ENCODE data around the gene BCR. TPM values are rescaled to one million over a fixed set of nuclear protein-coding genes. Genes with fewer than 3 reads are reported as not detected.
A peak's percentile ranks its signal among the peaks of the same experiment; 100 is the strongest.

BCR gene
- total and polyA plus RNA-seq, 2 of the 13 experiments (the other 11 are each of a cell fraction or from before 2014, with no cell fraction given): 19.9 to 33.6 TPM

GRCh38 chr22:23152238-23153114 is 27.8 kb upstream of the BCR start (continued):
- TF ChIP-seq BCL3 (CRISPR knock-in tag; IDR thresholded peaks at IDR 0.05) (no peak), ZNF788 (CRISPR knock-in tag; IDR thresholded peaks at IDR 0.05; ENCODE audit: borderline replicate concordance) (no peak), HOXA9 (CRISPR knock-in tag; IDR thresholded peaks at IDR 0.05; ENCODE audit: borderline replicate concordance) (no peak), HNF4A (CRISPR knock-in tag; IDR thresholded peaks at IDR 0.05) (peak; percentile 79), ETV5 (CRISPR knock-in tag; IDR thresholded peaks at IDR 0.05; ENCODE audit: borderline replicate concordance) (peak; percentile 70), HNRNPH1 (optimal IDR thresholded peaks at IDR 0.05; ENCODE audit: low read depth, low read length) (no peak), EZH2 (conservative IDR thresholded peaks at IDR 0.05; ENCODE audit: low read depth, low read length) (no peak), ARNTL (CRISPR knock-in tag; IDR thresholded peaks at IDR 0.05) (no peak), HMGXB4 (CRISPR knock-in tag; IDR thresholded peaks at IDR 0.05; ENCODE audit: borderline replicate concordance in 1 of 2, low read depth in 1 of 2) (peak in 1 of 2 experiments; percentile 30; a peak in 1 of 4 replicates), CREM (IDR thresholded peaks at IDR 0.05) (peak; percentile 59; the same call in 1 of the 2 replicates), CREM (CRISPR knock-in tag; IDR thresholded peaks at IDR 0.05) (no peak), SPEN (CRISPR knock-in tag; IDR thresholded peaks at IDR 0.05; ENCODE audit: low read depth) (peak; percentile 35; the same call in 1 of the 2 replicates), HMG20A (CRISPR knock-in tag; IDR thresholded peaks at IDR 0.05; ENCODE audit: borderline replicate concordance) (peak; percentile 47; the same call in 1 of the 2 replicates), ELF4 (CRISPR knock-in tag; IDR thresholded peaks at IDR 0.05; ENCODE audit: borderline replicate concordance) (no peak), ZNF382 (CRISPR knock-in tag; IDR thresholded peaks at IDR 0.05; ENCODE audit: borderline replicate concordance) (no peak), GPN1 (CRISPR knock-in tag; IDR thresholded peaks at IDR 0.05; ENCODE audit: borderline replicate concordance) (no peak), MAZ (IDR thresholded peaks at IDR 0.05; ENCODE audit: borderline replicate concordance, low read depth, low read length) (no peak), MAZ (CRISPR knock-in tag; IDR thresholded peaks at IDR 0.05; ENCODE audit: low read depth) (no peak), PHF8 (CRISPR knock-in tag; IDR thresholded peaks at IDR 0.05) (no peak), CEBPZ (IDR thresholded peaks at IDR 0.05; ENCODE audit: low read length) (no peak), DMAP1 (CRISPR knock-in tag; IDR thresholded peaks at IDR 0.05) (0 out of 2 replicates have a peak, but pooled peaks have one; percentile 26), ZNF354B (CRISPR knock-in tag; IDR thresholded peaks at IDR 0.05) (no peak), ZBTB7B (CRISPR knock-in tag; IDR thresholded peaks at IDR 0.05) (peak; percentile 75)
